Measurements from ENCODE around the gene PNKP.

PNKP gene

DNA sequence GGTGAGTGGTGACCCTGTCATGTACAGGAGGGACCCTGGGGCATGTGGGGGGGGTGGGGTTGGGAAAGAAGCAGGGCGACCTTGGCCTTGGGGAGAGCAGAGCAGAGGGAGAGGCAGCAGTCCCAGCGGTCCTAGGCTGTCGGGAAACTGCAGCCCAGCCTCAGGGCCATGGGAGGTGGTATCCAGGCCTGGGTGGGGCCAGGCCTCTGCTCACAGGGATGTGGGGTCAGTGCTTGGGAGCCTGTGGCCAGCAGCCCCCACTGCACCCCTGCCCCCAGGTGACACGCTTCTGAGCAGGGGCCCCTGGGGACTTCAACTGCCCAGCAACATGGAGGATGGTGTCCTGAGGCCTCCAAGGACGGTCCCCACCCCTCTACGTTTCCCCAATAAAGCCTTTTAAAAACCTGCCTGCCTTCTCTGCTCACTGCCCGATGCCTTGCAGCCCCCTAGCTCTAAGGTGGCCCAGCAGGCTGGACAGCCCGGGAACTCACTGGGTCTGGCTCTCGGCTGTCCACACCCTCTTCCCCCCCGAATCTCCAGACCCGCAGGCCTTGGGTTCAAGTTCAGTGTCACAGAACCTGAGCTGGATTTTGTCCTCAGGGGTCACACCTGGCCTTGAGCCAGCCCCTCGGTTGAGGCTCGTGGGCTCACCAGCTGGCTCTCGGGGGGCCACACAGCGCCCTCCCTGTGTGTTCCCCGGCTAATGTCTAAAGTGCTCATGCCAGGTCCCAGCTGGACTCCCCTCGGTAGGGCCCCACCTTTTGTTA lies 6.9 kb downstream of the PNKP start:
- no peak for DNase-seq (ENCODE audit: low read depth, low spot score)

DNA sequence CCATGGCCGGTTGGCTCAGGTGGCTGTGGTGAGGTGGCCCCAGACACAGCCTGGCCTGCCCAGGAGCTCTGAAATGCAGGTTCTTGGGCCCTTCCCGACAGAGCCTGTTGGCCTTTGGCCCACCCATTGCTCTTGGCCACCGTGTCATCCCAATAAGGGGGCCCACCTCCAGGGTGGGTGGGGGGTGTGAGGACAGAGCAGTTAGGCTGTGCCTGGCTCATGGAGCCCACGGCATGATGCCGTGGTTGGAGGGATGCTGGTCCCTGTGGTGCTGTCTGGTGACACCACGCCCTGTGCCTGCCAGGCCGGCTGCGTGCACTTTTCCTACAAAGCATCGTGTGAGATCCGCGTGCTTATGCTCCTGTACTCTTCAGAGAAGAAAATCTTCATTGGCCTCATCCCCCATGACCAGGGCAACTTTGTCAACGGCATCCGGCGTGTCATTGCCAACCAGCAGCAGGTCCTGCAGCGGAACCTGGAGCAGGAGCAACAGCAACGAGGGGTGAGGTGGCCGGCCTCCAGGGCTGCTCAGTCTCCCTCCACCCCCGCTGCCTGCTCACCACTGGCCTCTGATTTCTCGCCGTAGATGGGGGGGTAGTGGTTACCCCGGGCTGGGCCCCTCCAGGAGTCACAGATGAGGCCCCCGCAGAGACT lies 7.6 kb downstream of the PNKP start:
- DNase-seq (ENCODE audit: low read depth, low spot score): no peak

DNA sequence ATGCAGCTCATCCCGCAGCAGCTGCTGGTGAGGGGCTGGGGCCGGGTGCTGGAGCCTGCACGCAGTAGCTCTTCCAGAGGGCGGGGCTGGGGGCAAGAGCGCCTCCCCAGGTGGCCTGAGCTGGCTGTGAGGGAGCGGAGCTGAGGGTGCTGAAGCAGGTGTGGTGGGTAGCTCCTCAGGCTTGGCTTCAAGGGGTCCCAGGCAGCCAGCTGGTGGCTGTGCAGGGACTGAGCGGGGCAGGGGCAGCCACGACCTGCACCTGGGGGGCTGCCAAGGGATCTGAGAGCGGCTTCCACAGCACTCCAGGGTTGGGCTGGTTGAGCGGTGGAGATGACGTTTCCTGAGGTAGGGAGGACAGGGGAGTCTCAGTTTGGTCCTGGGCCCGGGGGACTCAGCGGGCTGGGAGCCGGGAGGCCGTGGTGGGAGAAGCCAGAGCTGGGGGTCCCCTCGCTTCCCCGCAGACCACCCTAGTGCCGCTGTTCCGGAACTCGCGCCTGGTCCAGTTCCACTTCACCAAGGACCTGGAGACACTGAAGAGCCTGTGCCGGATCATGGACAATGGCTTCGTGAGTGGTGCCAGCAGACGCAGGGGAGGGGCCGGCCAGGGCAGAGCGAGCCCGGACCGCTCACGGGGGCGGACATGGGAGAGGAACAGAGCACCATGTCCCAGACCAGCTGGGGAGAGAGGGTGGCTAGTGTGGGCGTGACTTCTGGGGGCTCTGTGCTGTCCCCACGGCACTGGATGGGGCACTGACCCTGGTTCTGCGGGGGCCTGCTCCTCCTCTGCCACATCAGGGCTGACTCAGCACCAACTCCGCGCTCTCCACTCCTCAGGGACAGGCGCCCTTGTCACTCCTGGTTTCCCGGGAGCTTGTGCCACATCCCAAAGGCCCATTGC lies 9.0 kb downstream of the PNKP start:
- DNase-seq (ENCODE audit: low read depth, low spot score): no peak

DNA sequence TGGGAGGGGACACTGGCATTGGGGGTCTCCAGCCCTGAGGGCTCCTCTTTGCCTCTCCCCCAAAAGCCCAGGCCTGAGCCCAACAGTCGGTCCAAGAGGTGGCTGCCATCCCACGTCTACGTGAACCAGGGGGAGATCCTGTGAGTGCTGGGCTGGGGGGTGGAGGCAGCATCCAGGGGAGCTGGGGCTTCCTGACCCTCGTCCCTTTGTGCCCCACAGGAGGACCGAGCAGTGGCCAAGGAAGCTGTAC lies 9.6 kb downstream of the PNKP start:
- DNase-seq (ENCODE audit: low read depth, low spot score): no peak

DNA sequence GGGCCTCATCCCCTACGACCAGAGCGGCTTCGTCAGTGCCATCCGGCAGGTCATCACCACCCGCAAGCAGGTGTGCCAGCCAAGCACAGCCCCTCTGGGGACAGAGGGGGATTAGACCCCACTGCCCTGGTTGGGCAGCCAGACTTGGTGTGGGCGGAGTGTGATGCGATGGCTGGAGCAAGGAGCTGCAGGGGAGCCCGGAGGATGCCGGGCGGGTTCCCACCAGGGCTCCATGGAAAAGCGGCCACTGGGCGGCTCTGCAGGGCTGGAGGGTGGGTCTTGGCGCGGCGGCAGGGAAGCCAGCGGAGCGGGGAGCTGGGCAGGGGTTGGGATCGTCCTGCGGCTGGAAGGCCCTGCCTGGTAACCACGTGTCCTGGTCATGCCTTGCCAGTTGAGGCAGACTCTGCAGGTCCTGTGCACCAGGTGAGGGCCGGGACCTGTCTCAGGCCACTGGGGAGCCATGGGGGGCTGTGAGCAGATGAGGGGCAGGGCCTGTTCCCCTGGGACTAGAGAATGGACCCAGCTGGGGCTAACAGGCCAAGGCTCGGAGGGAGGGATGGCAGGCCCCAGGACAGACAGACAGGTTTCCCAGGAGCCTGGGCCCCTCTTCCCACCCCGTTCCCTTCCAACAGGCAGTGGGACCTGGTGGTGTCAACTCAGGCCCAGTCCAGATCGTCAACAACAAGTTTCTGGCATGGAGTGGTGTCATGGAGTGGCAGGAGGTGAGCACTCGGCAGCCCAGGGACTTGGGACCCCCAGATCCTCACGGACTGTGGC lies 10.1 kb downstream of the PNKP start:
- DNase-seq (ENCODE audit: low read depth, low spot score): no peak

DNA sequence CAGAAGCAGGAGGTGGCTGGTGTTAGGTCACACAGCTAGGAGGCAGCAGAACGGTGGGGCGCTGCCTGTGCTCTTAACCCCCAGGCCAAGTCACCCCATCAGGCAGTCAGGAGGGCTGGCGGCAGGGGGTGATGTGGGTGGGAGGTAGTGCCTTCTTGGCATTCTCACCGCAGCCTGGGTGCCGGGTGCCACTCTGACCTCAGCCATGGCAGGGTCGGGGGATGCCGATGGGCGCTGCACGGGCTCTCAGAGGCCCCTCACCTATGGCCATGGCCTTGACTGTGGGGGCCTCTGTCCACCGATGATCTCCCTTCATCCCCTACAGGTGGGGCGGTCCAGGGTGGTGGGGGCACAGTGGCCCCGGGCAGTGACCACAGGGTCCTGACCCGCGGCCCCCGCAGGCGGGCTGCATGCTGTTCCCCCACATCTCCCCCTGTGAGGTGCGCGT lies 10.8 kb downstream of the PNKP start:
- DNase-seq (ENCODE audit: low read depth, low spot score): no peak

DNA sequence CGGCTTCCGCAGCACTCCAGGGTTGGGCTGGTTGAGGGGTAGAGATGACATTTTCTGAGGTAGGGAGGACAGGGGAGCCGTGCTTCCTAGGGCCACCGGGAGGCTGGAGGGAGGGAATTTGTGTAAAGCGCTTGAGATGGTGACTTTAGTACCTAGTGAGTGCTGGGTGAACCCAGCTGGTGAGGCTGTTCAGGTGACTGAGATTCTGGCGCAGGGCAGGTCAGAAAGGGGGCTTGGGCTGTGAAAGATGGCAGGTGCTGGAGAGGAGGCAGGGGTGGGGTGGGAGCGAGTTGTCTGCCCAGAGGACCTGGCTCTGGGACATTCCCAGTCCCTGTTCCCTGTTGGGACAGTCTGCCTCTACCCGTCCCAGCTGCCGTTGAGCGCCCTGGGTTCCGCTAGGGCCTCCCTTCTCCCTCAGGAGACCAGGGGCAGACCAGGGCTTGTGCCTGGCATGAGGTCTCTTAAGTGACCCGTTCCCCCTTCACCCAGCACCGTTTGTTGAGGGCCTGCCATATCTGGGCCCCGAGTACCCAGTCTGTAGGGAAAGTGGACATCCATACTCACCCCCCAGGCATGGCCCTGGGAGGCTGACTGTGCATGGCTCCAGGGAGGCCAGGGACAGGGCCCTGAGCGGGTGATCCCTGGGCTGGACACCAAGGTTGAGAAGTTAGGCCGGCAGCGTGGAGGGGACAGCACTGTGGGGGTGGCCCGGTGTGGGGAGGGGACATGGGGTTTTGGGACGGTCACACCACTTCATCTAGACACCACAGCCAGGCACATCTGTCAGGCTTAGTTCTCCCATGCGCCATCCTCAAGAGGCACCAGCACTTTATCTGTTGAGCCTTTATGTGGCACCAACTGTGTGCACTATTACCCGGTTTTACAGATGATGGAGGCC lies 11.5 kb downstream of the PNKP start:
- DNase-seq (ENCODE audit: low read depth, low spot score): no peak

DNA sequence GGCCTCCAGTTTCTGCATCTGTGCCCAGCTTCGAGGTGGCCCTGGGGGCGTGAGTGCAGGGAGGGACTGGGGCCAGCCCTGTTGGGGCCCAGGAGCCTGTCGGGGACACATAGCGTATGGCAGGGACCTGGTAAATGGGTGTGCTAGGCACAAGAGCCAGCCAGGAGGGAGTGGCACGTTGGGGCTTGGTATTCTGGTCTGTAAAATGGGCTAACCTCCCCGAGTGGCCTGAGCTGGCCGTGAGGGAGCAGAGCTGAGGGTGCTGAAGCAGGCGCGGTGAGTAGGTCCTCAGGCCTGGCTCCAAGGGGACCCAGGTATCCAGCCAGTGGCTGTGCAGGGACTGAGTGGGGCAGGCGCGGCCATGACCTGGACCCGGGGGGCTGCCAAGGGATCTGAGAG lies 12.1 kb downstream of the PNKP start:
- DNase-seq (ENCODE audit: low read depth, low spot score): no peak

DNA sequence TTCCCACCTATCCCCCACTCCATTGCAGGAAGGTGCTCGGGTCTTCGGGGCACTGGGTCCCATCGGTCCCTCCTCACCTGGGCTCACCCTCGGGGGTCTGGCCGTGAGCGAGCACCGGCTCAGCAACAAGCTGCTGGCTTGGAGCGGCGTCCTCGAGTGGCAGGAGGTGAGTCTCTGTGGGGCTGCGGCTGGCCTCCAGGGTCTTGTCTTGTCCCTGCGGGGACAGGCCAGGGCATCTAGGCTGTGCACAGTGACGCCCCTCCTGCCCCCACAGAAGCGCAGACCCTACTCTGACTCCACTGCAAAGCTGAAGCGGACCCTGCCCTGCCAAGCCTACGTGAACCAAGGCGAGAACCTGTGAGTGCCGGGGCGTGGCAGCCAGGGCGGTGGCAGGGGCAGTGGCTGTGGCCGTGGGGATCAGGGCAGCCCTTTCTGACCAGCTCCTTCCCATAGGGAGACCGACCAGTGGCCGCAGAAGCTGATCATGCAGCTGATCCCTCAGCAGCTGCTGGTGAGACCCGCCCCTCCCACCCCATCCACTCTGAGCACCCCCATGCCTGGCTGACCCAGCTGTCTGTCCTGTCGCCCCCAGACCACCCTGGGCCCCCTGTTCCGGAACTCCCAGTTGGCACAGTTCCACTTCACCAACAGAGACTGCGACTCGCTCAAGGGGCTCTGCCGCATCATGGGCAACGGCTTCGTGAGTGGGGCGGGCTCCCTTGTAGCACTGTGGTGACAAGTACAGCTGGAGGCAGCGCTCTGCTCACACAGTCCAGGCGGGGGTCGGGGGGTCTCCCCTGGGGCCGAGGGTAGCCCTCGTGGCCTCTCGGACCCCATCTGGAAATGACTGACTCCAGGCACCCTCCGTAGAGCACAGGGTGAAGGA lies 12.8 kb downstream of the PNKP start:
- no peak for DNase-seq (ENCODE audit: low read depth, low spot score)

DNA sequence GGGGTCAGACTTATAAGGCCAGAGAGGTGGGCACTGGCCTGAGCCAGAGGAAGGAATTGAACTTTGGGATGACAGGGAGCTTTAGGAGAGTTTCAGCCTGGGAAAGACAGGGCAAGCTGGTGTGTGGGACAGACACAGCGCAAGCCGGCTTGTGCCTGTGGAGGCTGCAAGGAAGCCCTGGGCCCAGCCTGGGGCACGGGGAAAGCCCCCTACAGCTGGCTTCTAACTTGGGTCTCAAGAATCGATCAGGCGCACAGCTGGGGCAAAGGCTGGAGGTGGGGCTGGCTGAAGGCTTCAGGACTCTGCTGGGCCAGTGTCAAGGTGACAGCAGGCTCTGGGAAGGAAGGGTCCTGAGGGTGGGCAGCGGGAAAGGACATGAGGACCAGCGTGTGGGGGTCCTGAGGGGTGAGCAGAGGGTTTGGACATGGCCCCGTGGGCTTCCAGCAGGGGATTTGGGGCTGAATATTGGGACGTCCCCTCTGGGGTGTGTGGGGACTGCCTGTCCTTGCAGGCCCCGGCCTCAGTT lies 13.5 kb downstream of the PNKP start:
- DNase-seq (ENCODE audit: low read depth, low spot score): no peak

DNA sequence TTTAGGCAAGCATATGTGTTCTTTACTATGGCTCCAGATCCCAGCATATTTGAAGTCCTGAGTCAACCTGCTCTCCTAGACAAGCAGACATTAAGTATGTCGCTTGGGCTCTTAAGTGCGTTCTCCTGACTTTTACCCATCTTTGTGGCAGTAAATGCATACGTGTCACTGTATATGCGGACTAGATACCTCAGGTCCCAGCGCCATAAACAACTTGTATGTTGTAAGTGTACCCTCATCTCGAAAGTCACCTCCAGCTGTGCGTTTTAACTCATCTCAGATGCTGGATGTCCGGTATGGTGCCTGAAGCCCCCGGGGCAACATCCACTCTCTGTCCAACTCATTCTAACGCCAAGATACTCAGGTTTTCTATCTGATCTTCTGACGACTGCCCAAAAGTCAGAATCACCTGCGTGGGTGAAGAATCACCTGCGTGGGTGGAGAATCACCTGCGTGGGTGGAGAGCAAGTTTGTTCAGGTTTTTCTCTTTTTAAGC lies 14.7 kb downstream of the PNKP start:
- DNase-seq (ENCODE audit: low read depth, low spot score): no peak

DNA sequence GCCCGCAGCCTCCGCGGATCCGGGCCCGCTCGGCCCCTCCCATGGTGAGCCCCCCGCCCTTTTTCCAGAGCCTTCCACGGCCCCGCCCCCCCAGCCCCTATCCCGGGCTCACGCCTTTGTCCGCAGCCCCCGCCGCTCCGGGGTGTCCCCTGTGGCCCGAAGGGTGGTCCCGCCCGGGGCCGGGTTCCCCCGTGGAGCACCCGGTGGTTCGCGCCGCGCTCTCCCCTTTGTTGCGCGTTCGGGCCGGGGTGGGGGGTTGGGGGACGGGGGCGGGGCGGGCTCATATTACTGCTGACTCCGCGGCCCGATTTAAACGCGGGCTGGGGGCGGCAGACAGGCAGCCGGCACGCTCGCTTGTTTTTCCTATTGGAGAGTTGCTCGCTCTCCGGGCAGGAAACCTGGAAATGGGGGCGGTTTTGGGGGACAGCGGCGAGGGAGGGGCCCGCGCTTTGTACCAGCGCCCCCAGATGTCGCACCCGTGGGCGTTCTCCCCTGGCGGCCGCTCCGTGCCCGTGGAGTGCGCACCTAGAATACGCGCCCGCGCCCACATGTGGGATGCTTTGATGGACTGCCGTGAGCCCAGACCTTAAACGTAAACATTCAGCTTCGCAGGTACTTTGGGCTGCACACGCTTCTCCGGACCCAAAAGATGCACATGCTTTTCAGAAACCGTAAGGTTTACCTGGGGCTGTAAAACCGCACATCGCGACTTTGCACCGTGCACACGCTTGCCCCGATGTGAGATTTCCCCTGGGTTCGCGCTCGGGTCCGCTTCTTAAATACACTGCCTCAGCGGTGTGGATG lies 15.7 kb downstream of the PNKP start:
- DNase-seq (ENCODE audit: low read depth, low spot score): no peak

DNA sequence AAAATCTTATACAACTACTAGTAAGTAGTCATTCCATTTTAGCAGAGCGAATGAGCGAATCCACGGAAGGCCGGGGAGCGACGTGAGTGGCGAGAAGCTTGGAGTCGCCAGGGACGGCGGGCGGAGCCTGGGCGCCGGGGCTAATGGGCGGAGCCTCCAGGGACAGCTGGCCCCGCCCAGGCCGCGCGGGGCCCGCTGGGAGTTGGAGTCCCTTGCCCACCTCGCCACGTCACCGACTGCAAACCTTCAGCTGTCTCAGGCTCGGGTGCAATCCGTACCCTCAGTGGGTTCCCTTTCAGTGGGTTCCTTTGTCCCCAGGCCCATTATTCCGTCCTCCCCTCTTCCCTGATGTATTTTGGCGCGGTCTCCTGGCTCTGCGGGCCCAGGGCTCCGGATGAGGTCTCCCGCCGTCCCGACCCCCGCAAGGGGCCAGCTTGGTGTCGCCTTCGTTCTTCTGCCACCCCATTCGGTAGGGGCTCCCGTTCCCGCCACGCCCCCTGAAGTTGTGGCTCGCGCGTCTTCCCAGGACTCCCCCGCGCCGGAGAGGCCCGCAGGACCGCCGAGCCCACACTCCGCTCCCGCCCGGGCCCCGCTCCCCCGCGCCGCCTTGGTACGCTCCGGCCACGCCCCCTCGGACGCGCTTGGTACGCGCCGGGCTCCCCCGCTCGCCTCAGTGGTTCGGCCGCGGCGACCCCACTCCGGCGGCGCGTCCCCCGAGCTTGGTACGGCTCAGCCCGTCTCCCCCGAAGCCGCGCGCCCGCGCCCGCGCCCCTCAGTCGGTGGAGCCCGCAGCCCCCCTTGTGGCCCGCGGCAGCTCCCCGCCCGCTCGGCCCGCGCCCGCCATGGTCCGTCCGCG lies 16.7 kb downstream of the PNKP start, which contains the start of gene PTOV1:
Gene PTOV1 (plus strand): TSS at position 673 of the 856 bp plus-strand sequence.
- DNase-seq (ENCODE audit: low read depth, low spot score): peak; percentile 69

DNA sequence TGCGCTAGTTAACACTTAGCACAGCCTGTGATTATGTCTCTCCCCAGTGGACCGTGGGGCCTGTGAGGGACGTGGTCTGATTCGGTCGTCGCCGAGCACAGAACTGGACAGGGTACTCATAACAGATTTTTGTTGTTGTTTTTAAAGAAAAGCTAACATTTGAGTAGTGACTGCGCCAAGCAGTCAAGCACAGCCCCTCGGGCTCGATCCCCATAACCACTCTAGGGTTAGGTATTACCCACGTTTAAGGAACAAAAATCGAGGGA lies 17.2 kb downstream of the PNKP start:
- no peak for DNase-seq (ENCODE audit: low read depth, low spot score)

DNA sequence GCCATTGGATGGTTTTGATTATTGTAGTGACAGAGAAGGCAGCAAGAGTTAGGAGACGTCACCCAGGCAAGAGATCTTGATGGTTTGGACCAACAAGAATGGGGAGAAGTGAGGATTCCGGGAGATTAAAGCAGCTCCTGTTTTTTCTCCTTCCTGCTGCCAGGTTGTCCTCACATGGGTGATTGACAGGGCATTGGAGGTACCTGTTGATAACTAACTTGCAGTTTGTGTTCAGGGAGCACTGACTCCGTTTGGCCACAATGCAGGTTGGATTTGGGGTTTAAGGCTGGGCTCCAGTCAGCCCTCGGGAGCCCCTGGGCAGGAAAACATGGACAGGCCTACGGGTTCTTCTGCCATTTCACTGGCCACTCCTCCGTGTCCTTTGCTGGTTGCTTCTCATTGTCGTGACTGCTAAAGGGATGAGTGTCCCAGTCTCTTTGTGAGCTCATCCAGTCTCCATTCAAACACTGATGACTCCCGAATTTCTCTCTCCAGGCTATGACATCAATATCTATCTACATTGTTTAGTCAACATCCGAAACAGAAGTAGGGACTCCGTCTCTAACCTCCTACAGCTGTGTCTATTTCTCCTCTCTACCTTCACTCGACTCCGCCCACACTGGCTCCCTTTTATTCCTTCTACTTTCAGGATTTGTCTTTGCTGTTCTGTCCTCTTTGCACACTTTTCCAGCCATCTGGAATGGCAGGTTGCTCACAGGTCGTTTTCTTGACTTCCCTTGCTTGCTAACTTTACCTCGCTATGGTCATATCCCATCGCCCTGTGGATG lies 17.7 kb downstream of the PNKP start:
- no peak for DNase-seq (ENCODE audit: low read depth, low spot score)

DNA sequence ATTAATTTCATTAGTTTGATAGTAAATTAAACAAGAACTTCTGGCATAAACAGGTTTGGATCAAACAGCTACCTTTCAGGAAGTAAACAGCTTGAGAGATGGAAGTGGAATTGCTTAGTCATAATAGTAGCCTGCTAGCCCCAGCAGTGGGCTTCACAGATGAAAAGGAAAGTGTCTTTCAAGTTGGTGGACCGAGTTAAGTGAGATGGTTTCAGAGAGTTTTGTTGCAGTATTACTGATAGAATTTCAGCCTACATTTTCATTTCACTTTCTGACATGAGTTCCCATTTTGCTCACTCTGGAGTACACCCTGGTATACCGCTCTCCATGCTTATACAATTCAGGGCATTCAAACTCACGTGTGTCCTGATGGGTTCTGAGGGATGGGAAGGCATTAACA lies 18.4 kb downstream of the PNKP start:
- DNase-seq (ENCODE audit: low read depth, low spot score): no peak
